Measurements from ENCODE around the gene TIAM1.

TIAM1 gene

GRCh38 chr21:31133243-31133830, 210.7 kb downstream of the TIAM1 start:
- no peaks in the 10 kb centered on the region for H3K9me3 ChIP-seq (ENCODE audit: control insufficient read depth, insufficient read depth, low read length)
- H3K4me3 ChIP-seq (ENCODE audit: low read depth, low read length), result no peak overlapping the region
- H3K27me3 ChIP-seq (ENCODE audit: control insufficient read depth, insufficient read depth, low read length), result no peaks in the 10 kb centered on the region
- peaks cover 9% of the 10 kb centered on the region for H3K36me3 ChIP-seq (ENCODE audit: control insufficient read depth, insufficient read depth, low read length)
- H3K4me1 ChIP-seq (ENCODE audit: control insufficient read depth, insufficient read depth, low read length), result peaks cover 7% of the 10 kb centered on the region
- H3K9ac ChIP-seq (ENCODE audit: low read depth, low read length), result no peak overlapping the region

DNA sequence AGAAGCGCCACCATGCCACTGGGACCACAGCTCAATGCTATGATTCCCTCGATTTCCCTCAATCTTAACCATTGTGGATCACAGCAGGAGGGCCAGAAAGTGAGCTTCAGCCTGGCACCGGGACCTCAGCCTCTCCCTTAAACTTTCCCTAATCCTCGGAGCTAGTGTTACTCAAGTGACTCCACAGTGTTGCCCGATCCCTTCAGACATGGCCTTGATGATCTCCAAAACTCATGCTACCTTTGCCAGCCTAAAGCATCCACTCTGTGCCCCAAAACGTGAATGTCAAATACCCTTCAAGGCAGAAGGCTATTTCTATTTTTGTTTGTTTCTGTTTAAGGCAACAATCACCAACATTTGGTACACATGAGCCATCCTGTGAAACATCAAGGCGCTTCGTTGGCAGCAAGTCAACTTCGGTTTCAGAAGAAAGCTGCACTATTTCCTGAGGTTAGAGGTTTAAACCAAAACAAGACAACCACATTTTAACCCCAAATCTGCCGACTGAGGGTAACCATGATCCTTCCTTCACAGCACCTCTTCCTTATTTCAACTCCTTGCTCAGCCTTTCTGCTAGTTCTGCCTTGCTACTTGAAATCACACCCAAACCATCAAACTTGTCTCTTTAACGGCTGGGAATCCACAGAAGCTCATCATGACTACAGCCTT, 211.4 kb downstream of the TIAM1 start:
- no peak overlapping the region for H3K9ac ChIP-seq (ENCODE audit: low read depth, low read length)
- H3K9me3 ChIP-seq (ENCODE audit: control insufficient read depth, insufficient read depth, low read length), result no peaks in the 10 kb centered on the region
- no peak overlapping the region for H3K4me3 ChIP-seq (ENCODE audit: low read depth, low read length)
- H3K27me3 ChIP-seq (ENCODE audit: control insufficient read depth, insufficient read depth, low read length), result no peaks in the 10 kb centered on the region
- H3K36me3 ChIP-seq (ENCODE audit: control insufficient read depth, insufficient read depth, low read length), result peaks cover 9% of the 10 kb centered on the region
- H3K4me1 ChIP-seq (ENCODE audit: control insufficient read depth, insufficient read depth, low read length), result peaks cover 8% of the 10 kb centered on the region

- Histone ChIP-seq H3K9ac (ENCODE audit: low read depth, low read length) (no peak overlapping the region), H3K4me1 (ENCODE audit: control insufficient read depth, insufficient read depth, low read length) (peaks cover 8% of the 10 kb centered on the region), H3K27me3 (ENCODE audit: control insufficient read depth, insufficient read depth, low read length) (no peaks in the 10 kb centered on the region), H3K4me3 (ENCODE audit: low read depth, low read length) (no peak overlapping the region), H3K9me3 (ENCODE audit: control insufficient read depth, insufficient read depth, low read length) (no peaks in the 10 kb centered on the region), H3K36me3 (ENCODE audit: control insufficient read depth, insufficient read depth, low read length) (peaks cover 9% of the 10 kb centered on the region)
Measured at GRCh38 chr21:31130821-31131220, 213.2 kb downstream of the TIAM1 start.

DNA sequence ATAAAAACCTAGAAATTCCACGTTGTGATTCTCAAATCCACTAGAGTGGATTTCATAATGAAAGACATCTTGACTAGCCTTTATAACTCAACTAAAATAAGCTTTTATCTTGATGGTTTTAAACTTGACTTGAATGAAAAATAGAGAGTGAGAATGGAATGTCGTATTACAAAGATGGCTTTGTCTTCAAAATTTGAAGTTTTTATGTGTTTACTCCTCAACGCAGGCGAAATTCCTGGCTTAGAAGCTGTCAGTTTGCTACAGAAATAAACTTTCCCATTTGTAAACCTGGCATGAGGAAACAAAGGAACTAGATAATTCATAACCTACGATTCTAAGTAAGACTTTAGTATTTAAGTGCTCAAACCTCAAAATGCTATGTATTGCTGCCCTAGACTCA, 215.8 kb downstream of the TIAM1 start:
- Histone ChIP-seq H3K27me3 (ENCODE audit: control insufficient read depth, insufficient read depth, low read length) (no peaks in the 10 kb centered on the region), H3K9me3 (ENCODE audit: control insufficient read depth, insufficient read depth, low read length) (no peaks in the 10 kb centered on the region), H3K4me1 (ENCODE audit: control insufficient read depth, insufficient read depth, low read length) (peaks cover 8% of the 10 kb centered on the region), H3K4me3 (ENCODE audit: low read depth, low read length) (no peak overlapping the region), H3K9ac (ENCODE audit: low read depth, low read length) (no peak overlapping the region), H3K36me3 (ENCODE audit: control insufficient read depth, insufficient read depth, low read length) (peaks cover 4% of the 10 kb centered on the region)

- Histone ChIP-seq H3K9ac (ENCODE audit: low read depth, low read length) (no peak overlapping the region), H3K4me3 (ENCODE audit: low read depth, low read length) (no peak overlapping the region), H3K36me3 (ENCODE audit: control insufficient read depth, insufficient read depth, low read length) (no peaks in the 10 kb centered on the region)
Measured at GRCh38 chr21:31124010-31124409, 220.1 kb downstream of the TIAM1 start.

GRCh38 chr21:31119199-31119598, 224.9 kb downstream of the TIAM1 start:
- H3K4me1 ChIP-seq (ENCODE audit: control insufficient read depth, insufficient read depth, low read length), result peaks cover 2% of the 10 kb centered on the region
- no peaks in the 10 kb centered on the region for H3K36me3 ChIP-seq (ENCODE audit: control insufficient read depth, insufficient read depth, low read length)
- H3K4me3 ChIP-seq (ENCODE audit: low read depth, low read length), result no peak overlapping the region

More at GRCh38 chr21:31124010-31124409, 220.1 kb downstream of the TIAM1 start:
- Histone ChIP-seq H3K4me1 (ENCODE audit: control insufficient read depth, insufficient read depth, low read length) (peaks cover 8% of the 10 kb centered on the region), H3K9me3 (ENCODE audit: control insufficient read depth, insufficient read depth, low read length) (no peaks in the 10 kb centered on the region), H3K27me3 (ENCODE audit: control insufficient read depth, insufficient read depth, low read length) (no peaks in the 10 kb centered on the region)

DNA sequence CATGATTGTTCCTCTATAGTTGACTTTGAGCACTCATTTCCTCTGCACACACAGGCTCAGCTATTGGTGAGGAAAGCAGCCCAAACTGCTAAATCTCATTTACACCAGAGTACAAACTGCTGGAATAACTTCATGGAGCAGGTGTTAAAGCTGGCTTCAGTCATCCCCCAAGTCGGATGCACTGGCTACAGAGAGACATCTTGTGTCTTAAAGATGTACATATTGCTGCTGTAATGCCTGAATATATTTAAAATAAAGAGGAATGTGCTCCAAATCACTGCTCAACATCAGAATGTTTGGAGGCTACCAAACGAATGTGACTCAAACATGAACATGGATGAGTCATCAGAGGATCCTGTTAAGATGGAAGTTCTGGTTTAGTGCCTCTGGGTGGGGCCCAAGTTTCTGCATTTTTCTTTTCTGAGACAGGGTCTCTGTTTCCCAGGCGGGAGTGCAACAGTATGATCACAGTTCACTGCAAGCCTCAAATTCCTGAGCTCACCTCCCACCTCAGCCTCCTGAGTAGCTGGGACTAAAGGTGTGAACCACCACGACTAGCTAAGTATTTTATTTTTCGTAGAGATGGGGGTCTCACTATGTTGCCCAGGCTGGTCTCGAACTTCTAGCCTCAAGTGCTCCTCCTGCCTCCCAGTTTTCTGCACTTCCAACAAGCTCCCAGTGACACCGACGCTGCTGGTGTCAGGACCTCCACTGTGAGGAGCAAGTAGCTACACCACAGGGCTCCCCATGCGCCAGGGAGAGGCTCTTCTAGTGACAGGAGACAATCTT, 226.7 kb downstream of the TIAM1 start:
- no peaks in the 10 kb centered on the region for H3K9me3 ChIP-seq (ENCODE audit: control insufficient read depth, insufficient read depth, low read length)
- no peak overlapping the region for H3K9ac ChIP-seq (ENCODE audit: low read depth, low read length)
- no peak overlapping the region for H3K4me3 ChIP-seq (ENCODE audit: low read depth, low read length)
- H3K36me3 ChIP-seq (ENCODE audit: control insufficient read depth, insufficient read depth, low read length), result no peaks in the 10 kb centered on the region
- H3K27me3 ChIP-seq (ENCODE audit: control insufficient read depth, insufficient read depth, low read length), result no peaks in the 10 kb centered on the region
- no peaks in the 10 kb centered on the region for H3K4me1 ChIP-seq (ENCODE audit: control insufficient read depth, insufficient read depth, low read length)

More at GRCh38 chr21:31119199-31119598, 224.9 kb downstream of the TIAM1 start:
- no peaks in the 10 kb centered on the region for H3K9me3 ChIP-seq (ENCODE audit: control insufficient read depth, insufficient read depth, low read length)
- no peak overlapping the region for H3K9ac ChIP-seq (ENCODE audit: low read depth, low read length)
- H3K27me3 ChIP-seq (ENCODE audit: control insufficient read depth, insufficient read depth, low read length), result no peaks in the 10 kb centered on the region

- Histone ChIP-seq H3K9ac (ENCODE audit: low read depth, low read length) (no peak overlapping the region), H3K4me1 (ENCODE audit: control insufficient read depth, insufficient read depth, low read length) (no peaks in the 10 kb centered on the region), H3K4me3 (ENCODE audit: low read depth, low read length) (no peak overlapping the region)
Measured at GRCh38 chr21:31115249-31115648, 228.8 kb downstream of the TIAM1 start.

DNA sequence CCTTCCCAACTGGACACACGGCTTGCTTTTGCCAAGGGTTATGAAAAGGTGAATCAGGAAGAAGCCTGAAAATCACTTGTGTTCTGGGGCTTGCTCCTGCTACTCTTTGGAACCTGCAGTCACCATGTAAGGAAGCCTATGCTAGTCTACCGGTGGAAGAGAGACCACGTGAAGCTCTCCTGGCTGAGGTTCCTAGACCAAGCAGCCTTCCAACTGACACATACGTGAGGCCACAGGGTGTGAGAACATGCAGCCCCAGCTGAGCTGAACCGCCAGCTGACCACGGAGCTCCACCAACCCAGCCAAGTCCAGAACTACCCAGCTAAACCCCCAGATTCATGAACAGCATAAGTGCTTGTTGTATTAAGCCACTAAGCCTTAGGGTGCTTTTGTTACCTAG, 233.0 kb downstream of the TIAM1 start:
- H3K9me3 ChIP-seq (ENCODE audit: control insufficient read depth, insufficient read depth, low read length), result peaks cover 6% of the 10 kb centered on the region
- no peak overlapping the region for H3K9ac ChIP-seq (ENCODE audit: low read depth, low read length)
- H3K27me3 ChIP-seq (ENCODE audit: control insufficient read depth, insufficient read depth, low read length), result no peaks in the 10 kb centered on the region
- H3K4me1 ChIP-seq (ENCODE audit: control insufficient read depth, insufficient read depth, low read length), result no peaks in the 10 kb centered on the region
- no peaks in the 10 kb centered on the region for H3K36me3 ChIP-seq (ENCODE audit: control insufficient read depth, insufficient read depth, low read length)
- no peak overlapping the region for H3K4me3 ChIP-seq (ENCODE audit: low read depth, low read length)

More at GRCh38 chr21:31115249-31115648, 228.8 kb downstream of the TIAM1 start:
- H3K36me3 ChIP-seq (ENCODE audit: control insufficient read depth, insufficient read depth, low read length), result no peaks in the 10 kb centered on the region
- no peaks in the 10 kb centered on the region for H3K9me3 ChIP-seq (ENCODE audit: control insufficient read depth, insufficient read depth, low read length)
- H3K27me3 ChIP-seq (ENCODE audit: control insufficient read depth, insufficient read depth, low read length), result no peaks in the 10 kb centered on the region

DNA sequence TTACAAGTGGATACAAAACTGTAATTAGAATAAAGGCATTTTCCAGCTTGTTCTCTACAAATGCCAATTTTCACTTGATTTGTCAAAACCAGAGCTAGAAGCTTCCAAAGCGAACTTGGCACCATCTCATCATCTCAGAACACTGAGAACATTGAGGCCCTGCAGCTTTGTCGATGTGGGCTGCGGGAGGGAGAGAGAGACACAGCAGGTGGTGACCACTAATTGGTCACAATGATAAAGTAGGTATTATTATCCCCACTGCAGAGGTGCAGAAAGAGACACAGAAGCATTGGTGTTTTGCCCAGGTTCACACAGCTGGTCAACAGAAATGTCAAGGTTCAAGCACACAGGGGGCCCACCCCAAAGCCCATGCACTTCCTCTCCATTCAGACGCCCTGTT, 233.6 kb downstream of the TIAM1 start:
- Histone ChIP-seq H3K4me1 (ENCODE audit: control insufficient read depth, insufficient read depth, low read length) (no peaks in the 10 kb centered on the region), H3K36me3 (ENCODE audit: control insufficient read depth, insufficient read depth, low read length) (no peaks in the 10 kb centered on the region), H3K27me3 (ENCODE audit: control insufficient read depth, insufficient read depth, low read length) (no peaks in the 10 kb centered on the region)

GRCh38 chr21:31107871-31108270, 236.2 kb downstream of the TIAM1 start:
- H3K36me3 ChIP-seq (ENCODE audit: control insufficient read depth, insufficient read depth, low read length), result no peaks in the 10 kb centered on the region
- no peak overlapping the region for H3K4me3 ChIP-seq (ENCODE audit: low read depth, low read length)
- no peaks in the 10 kb centered on the region for H3K4me1 ChIP-seq (ENCODE audit: control insufficient read depth, insufficient read depth, low read length)

More for the DNA sequence above, 233.6 kb downstream of the TIAM1 start:
- Histone ChIP-seq H3K9me3 (ENCODE audit: control insufficient read depth, insufficient read depth, low read length) (peaks cover 6% of the 10 kb centered on the region), H3K4me3 (ENCODE audit: low read depth, low read length) (no peak overlapping the region), H3K9ac (ENCODE audit: low read depth, low read length) (no peak overlapping the region)

More at GRCh38 chr21:31107871-31108270, 236.2 kb downstream of the TIAM1 start:
- no peak overlapping the region for H3K9ac ChIP-seq (ENCODE audit: low read depth, low read length)
- H3K27me3 ChIP-seq (ENCODE audit: control insufficient read depth, insufficient read depth, low read length), result no peaks in the 10 kb centered on the region
- H3K9me3 ChIP-seq (ENCODE audit: control insufficient read depth, insufficient read depth, low read length), result peaks cover 6% of the 10 kb centered on the region

Data from iPS-15b (cell line).